Liver (tissue), 2 donors: ENCODE data around the gene ZNF346.

Experiments used
- CTCF ChIP-seq: fragments of 150-350 bp; IDR thresholded peaks from 2 replicates; pipeline ENCODE4 v1.5.1; 2017; ENCODE audit warnings: improper control_type of control experiment, low read depth, low read length; ENCODE audit not compliant: missing input control
- REST ChIP-seq: IDR thresholded peaks from 2 replicates; pipeline ENCODE4 v1.6.1; 2016; ENCODE audit warnings: antibody characterized with exemption, mild to moderate bottlenecking
- donor health status: healthy.

GRCh38 chr5:177015156-177015555 lies 7.3 kb upstream of the ZNF346 start:
- no peak for TF ChIP-seq CTCF
- TF ChIP-seq REST = no peak
